Right forelimb (tissue), 1 donor: ENCODE results near the gene JAG1.
"Not testable (repeated sequence)": the region's sequence is repeated elsewhere in the genome, so short reads cannot be mapped to it uniquely, and the experiment has no call there.

Source experiments
- DNase-seq: peaks from one replicate; pipeline ENCODE4 v3.0.0-alpha.2; 2018

JAG1 gene

DNA sequence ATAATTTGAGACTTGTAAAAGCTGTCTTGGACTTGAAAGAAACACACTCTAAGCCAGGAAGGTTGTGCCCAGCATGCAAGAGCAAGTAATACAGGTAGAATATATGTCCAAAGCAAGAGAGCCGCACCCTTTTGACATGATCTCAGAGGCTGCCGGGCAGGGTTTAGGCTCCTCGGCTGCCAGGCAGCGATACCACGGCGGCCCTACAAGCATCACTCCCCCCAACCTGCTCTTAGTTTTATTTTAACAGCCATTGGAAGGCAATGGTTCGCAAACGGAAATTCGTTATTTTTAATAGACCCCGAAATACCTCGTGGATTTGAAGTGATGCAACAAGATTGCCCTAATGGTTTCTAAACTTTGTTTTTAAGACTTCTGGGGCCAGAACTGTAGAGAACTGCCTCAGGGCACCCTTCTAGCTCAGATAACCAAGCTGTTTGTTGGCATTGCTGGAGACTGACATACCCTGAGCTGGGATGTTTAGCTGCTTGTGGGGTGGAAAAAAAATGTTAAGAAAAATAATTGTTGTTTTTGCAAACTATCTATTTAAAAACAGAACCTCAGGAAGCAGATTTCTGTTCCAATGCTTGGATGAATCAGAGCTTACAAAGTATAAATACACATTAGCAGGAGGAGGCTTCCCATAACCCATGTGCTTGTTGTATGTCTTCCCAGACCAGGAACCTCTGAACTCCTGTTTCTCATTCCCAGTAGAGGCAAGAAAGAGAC lies 39.0 kb downstream of the JAG1 start:
- DNase-seq = no peak

DNA sequence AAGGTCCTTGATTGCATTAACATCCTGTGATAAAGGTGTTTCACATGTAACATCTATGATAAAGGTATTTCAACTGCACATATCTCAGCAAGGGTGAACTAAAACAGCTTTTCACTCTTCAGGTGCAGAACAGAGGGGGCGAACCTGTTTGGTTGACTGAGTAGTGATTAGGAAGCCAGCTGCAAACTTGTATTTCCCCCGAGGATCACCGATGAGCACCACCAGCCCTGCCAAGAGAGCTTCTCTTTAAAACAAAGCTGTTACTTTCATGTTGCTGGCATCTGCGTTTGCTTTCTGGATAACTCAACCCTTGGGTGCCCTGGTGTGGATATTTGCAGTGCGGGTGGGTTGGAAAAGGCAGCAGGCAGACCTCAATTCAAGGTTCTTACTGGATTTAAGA lies 39.6 kb downstream of the JAG1 start:
- DNase-seq = peak; percentile 41

DNA sequence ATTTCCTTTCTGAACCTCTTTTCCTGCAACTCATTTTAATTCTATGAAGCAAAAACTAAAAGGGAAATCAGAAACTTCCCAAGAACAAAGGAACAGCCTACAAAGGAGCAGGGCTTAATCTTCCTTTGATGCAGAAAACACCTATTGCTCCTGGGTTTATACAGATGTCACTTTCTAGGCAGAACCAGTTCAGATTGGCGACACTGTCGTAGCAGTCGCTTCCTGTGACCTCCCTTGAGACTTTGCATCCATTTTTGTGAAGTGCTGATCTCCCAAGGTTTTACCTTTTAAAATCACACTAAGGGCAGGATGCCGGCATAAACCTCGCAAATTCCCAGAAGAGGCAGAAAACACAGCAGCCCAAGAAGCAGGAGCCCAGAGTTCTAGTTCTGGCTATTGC lies 40.1 kb downstream of the JAG1 start:
- DNase-seq = peak; percentile 1

DNA sequence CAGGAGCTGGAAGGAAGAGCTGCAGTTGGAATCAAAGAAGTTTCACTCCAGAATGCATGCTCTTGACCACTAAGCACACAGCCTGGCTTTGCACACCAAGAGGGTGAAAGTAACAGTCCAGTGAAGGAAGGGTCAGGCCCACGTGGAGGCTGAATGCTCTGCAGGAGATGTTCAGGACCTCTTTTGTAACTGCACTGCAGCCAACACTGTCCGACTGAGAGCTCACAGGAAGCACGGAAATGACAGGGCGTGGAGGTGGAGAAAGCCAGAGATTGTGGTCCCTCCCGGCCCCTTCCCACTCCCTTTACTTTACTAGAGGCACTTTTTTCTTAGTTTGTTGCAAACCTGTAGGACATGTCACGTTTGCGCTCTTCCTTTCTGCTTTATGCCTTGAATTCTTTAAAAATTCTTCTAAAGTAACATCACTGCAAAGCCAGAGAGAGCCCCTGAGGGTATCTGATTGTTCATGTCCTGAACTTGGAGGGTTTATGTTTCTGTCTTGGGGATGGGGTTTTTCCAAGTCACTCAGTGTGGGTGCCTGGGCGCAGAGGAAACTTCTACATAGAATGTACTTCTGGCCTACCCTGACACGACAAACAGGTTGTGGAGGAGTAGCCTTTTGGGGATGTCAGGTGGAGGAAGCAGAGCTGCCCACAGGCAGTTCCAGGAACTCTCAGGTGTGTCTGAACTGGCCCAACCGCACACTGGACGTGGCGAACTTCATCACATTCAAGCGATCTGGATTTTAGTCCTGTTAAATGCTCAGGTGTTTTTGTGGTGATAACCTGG lies 40.9 kb downstream of the JAG1 start:
- DNase-seq = peak; percentile 25

DNA sequence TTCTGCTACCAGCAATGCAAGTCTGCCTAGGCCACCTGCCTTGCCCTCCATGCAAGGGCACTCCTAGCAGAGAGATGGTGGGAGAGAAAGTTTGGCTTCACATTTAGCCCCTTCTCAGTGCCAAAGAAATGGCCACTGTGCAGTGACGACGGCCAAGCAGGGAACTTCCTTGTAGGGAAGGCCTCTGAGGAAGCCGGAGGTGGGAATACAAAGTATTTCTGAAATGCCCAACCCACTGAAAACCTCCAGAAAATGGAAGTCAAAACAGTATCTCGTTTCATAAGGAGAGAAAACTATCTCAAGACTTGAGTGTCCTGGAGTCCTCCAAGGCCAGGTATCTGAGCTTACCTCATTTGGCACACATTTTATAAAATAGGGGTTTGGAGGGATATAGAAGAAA lies 42.7 kb downstream of the JAG1 start:
- DNase-seq = no peak

DNA sequence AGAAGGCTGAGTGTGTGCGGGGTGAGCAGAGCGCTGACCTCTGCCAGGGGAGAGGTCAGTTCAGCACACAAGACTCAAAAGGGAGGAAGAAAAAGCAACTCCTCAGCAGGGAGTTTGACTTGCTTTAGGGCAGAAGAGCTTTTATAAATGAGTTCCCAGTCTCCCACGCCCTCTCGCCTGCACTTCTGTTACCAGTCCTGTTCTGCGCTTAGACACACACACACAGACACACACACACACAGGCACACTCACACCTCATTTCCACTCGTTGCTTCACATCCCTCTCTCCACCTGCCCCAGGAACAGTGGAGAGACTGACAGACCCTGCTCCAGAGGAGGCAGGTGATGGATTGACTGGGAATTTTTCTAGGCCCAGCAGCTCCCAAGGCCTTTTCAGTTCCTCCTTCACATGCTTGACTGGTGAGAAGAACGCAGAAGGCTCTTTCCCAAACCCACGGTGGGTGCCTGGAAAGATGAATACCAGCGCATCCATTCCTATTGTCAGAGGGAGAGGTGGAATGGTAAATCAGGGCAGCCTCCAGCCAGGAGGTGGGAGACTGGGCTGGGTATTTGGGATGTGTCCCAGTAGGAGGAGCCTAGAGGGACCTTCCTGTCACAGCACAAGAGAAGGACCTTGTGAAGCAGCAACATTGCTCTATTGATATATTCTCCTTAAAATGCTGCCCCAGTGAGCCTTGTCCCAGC lies 43.7 kb downstream of the JAG1 start:
- DNase-seq = no peak

DNA sequence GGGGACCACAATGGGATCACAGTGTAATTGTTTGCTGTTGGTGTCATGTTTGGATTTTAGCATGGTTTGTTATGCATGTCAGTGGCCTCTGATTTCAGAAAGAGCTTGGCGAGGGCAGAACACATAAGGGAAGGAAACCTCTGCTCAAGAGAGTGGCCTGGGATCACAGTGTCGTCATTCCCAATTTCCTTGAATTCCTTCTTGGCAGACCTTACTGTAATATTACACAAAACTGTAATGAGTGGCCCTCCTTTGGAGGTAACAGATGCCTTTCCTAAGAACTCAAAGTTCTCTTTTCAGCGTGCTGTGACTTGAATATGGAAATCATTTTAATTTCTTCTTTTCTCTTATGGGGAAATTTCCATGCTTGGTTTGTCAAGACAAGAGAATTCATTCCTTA lies 46.9 kb downstream of the JAG1 start:
- DNase-seq = no peak

DNA sequence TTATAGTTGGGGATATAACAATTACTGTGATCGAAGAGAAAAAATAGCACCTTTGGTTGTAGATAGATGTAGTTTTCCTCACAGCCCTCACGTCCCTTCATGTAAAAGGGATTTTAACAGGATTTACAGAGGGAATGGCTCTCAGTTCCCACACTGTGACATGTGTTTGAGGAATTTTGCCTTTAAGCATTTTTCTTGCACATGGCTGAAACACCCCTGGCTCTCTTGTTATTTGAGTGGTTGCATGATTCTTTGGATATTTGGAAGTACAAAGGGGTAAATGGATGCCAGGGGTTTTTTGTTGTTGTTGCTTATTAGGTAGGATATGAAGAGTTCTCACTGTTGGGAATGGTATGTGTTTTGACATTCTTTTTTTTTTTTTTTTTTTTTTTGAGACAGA lies 48.2 kb downstream of the JAG1 start:
- DNase-seq = no peak

DNA sequence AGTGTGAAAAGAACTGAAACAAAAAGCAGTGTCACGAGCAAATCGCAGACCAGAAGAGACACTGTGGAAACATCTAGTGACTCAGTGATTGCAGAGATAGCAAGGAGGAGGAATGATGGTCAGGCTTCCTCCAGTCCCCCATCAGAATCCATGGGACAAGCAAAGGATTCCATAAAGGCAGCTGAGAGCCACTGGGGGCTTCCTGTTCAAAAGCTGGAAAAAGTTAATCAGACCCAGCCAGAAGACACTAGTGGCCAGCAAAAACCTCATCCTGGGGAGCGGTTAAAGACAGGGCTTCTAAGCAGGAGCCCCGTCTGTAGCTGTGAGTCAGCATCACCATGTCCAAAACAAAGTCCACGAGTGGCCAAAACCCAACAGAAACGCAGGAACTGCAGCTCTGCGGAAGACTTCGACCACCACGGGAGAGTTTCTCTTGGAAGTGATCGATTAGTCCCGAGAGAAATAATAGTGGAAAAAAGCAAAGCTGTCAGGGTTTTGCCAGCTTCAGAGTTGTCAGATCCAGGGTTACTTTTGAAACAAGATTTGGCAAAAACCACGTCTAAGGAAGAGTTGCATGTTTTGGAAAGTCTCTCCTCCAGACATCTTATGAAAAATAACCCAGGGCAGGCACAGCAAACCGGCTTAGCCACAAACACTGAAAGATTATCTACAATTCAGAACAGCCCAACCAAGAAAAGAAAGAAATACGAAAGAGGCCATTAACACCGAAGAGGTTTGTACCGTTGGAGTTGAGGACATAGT lies 51.0 kb downstream of the JAG1 start:
- no peak for DNase-seq

DNA sequence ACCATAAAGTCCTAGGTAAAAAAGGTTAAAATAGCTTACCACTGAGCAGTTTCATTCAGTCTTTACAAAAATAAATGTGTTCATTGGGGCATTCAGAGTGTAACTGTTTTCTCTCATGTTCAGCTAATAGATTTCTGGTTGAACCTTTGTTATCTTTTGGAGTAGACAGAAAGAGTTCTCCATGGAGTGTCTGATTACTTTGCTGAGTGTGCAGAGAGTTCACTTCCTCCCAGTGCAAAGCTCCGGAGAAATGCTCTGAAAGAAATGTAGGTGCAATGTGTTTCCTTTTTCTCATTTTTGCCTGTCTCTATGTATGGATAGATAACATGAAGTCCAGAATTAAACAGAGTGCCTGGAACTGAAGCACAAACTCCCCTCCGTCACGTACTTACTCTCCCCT lies 52.6 kb downstream of the JAG1 start:
- no peak for DNase-seq

DNA sequence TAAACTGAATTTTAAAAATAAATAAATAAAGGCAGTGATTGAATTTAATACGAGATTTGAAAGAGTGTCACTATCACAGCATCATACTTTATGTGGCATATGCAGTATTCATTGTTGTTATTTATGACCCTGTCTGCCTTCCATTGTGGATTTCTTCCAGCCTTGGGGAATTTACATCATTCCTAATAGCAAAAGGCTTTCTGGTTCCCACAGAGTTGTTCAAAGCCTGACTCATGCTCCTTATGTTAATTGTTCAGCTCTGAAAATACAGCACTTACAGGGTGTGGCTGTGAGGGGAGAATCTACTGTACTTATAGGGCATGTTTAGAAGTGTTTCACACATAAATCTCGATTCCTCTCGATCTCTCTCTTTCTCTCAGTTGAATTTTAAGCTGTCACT lies 54.4 kb downstream of the JAG1 start:
- DNase-seq = no peak

DNA sequence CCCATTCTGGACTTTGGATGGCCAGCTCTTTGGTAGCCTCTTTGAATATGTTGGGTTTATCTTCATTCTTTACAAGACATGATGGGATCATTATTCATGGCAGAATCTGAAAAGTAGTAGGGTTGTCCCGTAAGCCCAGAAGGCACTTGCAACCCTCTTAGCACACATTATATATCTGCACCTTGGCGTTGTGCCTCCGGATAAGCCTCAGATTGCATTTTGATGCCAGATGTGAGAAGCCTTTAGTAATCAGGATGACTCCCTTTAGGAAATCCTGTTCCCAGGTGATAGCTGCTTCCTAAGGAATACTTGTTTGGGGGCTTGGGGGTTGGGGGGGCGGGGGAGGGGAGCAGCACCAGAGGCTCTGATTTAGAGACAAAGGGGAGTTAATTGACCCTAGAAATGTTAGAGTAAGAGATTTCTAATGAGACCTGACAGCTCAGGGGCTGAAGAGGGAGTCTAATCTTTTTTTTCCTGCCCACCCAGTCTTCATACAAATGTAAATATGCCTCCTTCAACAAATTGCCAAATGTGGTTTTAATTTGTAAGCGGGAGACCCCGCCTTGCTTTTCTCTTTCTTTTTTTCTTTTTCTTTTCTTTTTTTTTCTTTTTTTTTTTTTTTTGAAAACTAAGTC lies 55.1 kb downstream of the JAG1 start:
- DNase-seq = no peak

DNA sequence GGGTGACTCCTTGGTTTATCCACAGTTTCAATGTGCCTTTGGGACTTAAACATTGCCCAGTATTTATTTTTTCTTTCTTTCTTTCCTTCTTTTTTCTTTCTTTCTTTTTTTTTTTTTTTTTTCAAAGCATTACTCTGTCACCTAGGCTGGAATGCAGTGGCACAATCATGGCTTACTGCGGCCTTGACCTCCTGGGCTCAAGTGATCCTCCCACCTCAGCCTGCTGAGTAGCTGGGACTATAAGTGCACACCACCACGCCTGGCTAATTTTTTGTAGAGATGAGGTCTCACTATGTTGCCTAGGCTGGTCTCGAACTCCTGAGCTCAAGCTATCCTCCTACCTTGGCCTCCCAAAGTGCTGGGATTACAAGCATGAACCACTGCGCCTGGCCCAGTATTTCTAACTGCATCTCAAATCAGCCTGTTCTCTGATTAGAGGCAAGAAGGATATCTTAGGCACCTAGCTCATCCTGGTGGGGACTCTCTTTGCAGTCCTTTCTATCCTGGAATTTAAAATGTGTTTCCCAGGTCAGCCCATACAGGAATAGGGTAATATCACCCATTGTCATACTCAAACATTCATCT lies 56.2 kb downstream of the JAG1 start:
- not testable (repeated sequence) for DNase-seq

DNA sequence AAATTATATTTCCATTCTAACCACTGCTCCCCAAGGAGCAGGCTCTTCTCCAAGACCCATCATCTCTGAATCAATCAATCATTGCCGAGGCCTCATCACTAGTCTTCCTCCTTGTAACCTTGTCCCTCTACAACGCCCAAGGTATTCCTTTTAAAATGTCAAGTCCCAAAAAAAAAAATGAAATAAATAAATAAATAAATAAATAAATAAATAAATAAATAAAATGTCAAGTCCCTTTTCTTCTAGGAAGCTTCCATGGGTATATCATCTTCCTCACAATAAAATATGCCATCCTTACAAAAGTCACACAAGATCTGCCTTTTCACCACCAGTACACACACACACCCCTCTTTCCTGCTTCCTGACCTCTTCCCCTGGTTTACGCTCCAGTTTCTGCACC lies 57.6 kb downstream of the JAG1 start:
- no peak for DNase-seq

DNA sequence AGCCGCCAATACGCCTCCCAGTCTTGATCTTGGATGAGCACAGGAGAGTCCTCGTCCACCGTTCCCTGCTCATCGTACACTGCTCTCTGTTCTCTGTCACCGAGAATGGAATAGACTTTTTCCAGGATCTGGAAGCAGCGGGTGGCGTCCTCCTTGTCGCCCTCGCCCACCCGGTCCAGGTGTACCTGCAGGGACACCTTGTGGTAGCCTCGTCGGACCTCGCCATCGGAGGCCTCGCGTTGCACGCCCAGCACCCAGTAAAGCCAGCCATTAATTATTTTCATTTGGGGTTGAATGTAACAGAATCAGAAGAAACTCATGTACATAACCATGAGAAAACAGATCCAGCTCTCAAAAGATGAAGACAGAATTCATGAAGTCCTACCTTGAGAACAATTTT lies 59.9 kb downstream of the JAG1 start:
- DNase-seq = no peak

DNA sequence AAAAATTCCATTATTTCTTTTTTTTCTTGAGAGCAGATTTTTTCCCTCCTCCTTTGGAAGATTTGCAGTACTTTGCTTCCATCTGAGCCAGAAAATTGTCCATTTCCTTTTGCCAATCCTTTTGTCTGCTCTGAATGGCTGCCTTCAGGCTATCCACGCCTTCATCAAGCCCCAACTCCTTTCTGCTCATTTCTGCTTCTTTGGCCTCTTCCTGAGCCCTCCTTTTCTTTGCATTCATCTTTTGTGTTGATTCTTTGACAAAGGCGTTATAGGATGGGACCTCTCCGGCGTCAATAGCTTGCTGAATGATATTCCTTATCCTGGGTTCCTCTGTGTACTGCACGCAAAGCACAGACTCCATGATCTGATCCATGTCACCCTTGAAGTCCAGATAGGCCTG lies 60.4 kb downstream of the JAG1 start:
- not testable (repeated sequence) for DNase-seq

DNA sequence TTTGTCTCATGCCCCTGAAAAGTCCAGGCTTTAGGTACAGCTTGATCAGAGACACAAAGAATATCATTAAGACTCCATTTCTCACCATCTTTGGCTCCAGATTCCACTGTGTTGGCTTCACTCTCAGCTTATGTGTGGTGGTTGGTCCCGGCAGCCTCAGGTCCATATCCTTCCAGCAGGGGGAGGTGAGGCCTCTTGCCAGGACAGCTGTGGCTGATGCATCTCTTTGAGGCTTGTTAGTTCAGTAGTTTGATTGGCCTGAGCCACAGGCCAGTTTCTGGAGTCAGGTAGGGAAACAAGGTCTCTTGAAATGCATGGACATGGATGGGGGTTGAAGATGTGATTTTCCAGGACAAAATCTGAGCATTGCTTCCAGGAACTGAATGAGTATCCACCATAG lies 62.4 kb downstream of the JAG1 start:
- no peak for DNase-seq

DNA sequence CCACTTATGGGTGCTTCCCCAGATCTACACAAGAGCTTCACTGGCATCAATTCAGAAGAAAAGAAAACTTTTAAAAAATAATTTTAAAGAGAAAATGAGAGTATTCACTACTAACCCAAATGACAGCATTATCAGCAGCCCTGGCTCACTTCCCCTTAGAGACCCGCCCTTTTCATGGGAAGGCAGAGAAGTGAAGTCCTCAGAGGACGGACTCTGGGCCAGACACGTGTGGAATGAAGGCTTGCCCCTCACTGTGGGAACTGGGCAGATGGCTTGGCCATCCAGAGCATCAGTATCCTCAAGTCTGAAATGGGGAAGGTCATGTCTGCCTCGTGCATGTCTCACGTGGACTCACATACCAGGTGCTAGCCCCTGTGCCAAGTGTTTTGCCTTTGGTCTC lies 63.5 kb downstream of the JAG1 start:
- DNase-seq = no peak

DNA sequence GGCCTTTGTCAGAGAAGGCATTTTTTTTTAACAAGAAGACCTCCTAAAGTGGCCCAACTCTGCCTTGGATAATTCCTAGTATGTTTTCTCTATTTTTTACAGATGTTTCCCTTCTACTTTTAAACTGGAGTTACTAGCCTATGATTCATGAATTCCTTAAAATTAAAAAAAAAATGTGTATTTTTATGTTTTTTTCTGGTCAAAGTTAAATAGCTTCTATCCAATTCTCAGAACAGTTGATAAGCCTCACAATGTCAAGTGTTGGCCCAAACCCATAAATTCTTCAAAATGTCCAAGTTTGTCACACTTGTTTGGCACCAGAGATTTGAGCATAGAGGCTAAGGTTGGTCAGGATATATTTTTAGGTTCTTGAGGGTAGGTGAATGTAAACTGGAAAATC lies 64.0 kb downstream of the JAG1 start:
- DNase-seq = no peak

DNA sequence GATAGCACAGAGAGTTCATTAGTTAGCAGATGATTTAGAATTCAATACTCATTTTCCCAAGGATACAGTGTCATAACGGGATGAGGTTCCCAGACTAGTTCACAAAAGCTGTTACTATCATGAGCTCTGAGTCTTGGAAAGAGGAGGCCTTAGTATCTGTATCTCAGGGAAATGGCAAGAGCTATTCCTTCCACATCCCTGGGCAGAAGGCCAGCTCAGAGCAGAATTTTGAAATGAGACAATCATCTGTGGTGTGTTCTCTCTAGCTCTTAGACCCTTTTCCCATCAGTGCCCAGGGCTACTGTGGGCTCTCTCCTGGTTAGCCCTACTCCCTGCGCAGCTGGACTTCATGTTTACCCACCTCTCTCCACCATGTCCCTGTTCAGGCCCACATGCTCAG lies 64.5 kb downstream of the JAG1 start:
- no peak for DNase-seq

DNA sequence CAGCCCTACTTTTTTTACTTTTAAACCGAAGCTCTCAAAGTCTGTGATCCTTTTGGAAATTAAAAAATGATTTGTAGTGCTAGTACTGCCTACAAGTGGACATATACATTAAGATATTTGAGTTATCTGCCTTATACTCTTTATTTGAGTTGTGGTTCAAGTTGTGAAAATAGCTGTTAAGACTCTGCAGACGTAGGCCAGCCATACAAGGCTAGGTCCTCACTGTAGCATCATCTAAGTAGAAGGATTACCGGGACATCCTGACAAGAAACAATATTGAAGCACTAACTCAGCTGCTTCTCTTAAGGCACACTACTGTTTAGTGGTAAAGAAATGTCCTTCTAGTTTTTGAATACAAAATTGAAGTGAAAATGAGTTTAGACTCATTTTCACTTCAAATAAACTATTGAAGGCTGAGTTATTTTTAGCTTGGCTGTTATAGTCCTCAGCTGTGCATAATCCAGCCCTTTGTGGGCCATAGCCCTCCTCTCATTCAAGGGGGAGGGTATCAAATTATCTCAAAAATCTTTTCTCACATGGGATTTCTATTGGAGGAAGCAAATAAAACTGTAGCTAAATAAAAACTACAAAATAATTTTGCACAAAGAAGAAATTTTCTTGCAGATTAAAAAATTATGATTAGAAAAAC lies 68.1 kb downstream of the JAG1 start:
- no peak for DNase-seq
